Endothelial cell of hepatic sinusoid (primary cell): ENCODE data around the gene SURF1.
"Not testable (repeated sequence)": the region's sequence is repeated elsewhere in the genome, so short reads cannot be mapped to it uniquely, and the experiment has no call there.

ENCODE experiments used
- in situ Hi-C: cut with HindIII; loops from 2 replicates; pipeline ENCODE4 v1.10.0; 2017; ENCODE audit warnings: low sequenced_read_pairs

SURF1 gene

DNA sequence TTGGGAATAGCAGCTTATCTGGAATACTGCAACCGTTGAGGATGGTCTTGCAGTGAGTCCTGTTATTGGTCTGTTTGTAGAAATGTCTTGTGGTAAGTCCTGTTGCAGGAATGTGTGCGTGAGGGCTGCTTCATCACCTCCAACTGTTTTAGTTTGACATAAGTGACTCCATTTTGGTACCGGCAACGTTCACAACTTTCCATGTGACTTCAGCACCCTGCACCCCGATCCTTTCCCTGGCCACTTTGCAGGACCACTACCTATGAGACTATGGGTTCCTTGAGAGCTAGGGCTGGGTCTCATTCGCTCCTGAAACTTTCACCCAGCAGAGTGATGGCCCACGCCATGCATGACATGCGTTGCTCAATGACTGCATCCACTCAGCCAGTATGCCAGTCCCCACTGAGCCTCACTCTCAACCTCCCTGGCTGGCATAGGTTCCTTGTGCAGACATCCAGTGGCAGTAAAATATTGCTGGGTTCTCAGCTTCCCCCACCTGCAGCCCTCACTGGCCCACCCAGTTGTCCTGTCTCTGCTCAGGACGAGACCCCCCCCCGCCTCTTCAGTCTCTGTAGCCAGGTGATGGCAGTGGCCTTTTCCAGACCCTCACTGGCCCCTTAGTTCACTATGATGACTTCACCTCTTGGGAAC lies 28.3 kb downstream of the SURF1 start:
- in situ Hi-C loops, result no loop called here

DNA sequence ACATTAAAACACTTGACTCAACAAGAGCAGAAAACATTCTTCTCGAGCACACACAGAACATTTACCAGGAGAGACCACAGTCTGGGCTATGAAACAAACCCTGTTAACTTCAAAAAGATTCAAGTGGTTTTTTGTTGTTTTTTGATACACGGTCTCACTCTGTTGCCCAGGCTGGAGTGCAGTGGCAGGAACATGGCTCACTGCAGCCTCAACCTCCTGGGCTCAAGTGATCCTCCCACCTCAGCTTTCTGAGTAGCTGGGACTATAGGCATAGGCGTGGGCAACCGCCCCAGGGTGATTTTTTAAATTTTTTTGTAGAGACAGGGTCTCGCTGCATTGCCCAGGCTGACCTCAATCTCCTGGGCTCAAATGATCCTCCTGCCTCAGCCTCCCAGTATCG lies 29.3 kb downstream of the SURF1 start:
- in situ Hi-C loops, result not testable (repeated sequence)

DNA sequence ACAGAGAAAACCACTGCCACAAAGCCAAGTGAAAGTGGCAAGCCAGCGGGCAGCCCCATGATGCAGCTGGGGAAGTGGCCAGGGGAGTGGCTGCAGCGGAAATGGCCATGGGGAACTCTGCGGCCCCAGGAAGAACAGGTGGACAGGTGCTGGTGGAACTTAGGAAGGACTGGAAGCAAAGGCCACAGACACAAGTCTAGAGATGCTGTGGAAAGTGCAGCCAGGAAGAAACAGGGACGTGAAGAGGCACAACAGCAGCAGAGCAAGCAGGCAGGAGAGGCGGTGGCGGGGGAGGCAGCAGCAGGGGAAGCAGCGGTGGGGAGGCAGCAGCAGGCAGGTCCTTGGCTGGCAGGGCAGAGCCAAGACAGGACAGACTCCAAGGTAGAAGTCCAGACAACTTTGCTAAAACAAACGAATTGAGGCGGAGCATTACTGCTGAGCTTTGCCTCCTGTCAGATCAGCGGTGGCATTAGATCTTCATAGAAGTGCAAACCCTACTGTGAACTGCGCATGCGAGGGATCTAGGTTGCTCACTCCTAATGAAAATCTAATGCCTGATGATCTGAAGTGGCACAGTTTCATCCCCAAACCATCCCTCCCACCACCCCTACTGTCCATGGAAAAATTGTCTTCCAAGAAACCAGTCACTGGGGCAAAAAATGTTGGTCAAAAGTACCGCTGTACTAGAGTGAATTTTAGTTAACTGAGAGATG lies 32.1 kb downstream of the SURF1 start:
- in situ Hi-C loops, result no loop called here

DNA sequence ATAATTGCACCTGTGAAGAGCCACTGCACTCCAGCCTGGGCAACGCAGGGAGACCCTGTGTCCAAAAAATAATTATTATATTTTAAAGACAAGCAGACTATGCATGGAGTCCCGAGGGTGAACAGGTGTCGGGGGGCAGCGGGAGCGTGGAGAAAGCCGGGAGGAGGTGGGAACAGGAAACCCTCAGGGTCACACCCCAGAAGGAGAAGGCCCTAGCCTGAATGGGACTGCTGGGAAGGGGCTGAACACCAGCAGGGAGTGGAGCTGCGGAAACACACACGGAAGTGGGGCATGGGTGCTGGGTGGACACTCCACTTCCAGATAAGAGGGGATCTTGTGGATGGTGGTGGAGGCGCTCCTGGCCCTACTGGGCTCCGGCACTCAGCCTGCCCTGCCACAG lies 33.1 kb downstream of the SURF1 start:
- in situ Hi-C loops, result no loop called here

DNA sequence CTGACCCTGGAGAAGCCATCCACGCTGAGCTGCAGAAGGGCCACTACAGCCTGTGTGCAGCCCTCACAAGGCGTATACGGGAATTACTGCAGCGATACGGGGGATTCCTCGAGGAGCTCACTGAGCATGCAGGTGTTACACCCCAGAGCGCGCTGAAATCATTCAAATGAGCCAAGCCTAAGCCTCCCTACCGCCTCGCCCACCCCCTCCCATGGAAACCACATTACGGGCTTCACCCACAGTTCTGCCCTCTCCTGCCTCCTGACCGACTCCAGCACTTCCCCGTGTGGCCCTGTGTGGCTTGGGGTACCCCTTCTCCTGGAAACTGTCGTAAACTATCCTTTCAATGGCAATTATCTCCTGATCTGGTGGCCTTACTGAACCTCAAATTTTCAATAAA lies 33.6 kb downstream of the SURF1 start:
- in situ Hi-C loops, result no loop called here

DNA sequence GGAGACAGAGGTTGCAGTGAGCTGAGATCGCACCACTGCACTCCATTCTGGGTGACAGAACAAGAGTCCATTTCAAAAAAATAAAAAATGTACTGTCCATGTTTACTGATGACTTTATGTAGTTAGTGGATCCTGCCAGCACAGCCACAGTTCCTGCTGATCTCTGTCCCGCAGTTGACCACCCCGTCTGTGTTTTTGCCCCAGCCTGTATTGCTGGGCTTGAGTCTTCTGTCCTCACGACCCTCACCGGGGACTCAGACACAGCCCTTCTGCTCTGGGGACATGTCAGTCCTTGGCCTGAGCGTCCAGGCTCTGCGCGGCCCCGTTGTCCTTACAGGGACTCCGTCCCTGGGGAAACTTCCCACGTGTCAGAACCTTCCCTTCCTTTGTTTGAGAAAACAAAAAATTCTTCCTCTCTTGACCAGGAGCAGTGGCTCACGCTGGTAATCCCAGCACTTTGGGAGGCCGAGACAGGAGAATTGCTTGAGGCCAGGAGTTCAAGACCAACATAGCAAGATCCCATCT lies 34.8 kb downstream of the SURF1 start:
- in situ Hi-C loops, result no loop called here

DNA sequence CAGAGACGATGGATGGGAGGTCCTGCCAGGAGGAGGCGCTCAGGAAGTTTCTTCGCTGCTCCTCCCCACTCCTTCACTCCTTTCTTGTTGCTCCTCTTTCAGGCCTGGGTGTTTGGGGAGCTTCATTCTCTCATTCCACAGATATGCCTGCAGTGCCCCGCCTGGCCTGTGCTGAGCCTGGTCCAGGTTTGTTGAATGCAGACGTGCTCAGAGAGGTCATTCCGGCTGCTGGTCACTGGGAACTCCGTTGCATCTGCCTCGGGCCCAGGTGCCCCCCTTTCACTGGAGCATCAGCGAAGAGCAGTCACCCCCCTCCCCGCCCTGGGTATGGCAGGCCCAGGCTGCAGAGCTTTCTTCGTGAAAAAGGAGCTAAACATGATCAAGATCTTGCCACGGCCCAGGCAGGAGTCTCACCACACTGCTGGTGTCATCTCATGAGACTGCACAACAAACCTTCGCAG lies 35.8 kb downstream of the SURF1 start:
- in situ Hi-C loops, result no loop called here

DNA sequence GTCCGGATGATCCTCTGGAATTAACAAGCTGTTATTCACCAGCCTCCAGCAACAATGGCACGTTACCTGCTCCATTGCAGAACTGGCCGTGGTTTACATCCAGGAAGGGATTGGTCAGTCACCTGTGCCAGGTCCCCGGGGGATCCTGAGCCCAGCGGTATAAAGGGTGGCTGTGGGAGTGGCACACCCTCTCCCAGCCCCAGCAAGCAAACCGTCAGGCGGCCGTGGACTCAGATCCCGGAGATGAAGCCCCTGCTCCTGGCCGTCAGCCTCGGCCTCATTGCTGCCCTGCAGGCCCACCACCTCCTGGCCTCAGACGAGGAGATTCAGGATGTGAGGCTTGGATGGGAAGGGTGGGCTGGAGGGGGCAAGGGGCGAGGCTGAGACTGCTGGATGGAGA lies 38.7 kb downstream of the SURF1 start:
- in situ Hi-C loops, result not testable (repeated sequence)

DNA sequence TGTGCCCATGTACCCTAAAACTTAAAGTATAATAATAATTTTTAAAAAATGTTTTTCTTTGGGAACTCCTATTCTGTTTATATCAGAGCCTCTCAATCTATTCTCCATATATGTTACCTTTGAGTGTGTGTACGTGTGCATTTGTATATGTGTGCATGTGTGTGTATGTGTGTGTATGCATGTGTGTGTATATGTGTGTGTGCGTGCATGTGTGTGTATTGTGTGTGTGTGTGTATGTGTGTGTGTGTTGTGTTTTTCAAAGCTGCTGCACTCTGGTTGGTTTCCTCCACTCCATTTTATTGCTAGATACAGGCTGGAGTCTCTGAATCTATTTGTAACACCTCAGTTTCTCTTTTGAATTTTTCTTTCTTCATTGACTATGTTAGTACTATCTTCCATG lies 40.3 kb downstream of the SURF1 start:
- in situ Hi-C loops, result no loop called here

DNA sequence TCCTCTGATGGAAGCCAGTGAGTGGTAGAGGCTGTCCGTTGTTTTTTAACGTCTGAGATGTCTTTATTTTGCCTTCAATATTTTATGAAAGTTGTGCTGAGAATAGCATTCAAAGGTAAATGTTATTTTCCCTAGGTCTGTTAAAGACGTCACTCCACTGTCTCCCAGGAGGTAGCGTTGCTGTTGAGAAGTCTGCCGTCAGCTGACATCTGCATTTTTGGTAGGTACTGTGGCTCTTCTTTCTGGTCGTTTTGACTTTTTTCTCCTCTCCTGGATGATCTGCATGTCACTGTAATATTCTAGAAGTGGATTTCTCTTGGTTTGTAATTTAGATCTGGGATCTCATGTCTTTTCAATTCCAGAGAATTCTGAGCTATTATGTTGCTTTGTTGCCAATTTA lies 46.7 kb downstream of the SURF1 start:
- in situ Hi-C loops, result no loop called here

DNA sequence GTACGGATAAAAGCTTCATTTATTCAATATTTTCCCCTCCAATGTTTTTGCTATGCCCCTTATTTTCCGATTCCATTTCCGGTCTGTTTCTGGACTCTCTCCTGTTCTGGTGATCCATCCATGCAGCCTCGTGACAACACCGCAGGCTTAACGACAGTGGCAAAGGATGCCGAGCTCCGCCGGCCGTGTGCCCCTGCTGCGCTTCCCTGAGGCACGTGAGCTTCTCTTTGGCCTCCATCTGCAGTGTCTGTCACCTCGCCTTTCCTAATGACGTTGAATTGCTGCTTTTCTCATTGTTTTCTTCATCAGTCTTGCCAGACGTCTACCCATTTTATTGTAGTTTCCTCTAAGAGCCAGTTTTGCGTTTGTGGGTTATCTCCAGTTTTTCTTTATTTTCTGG lies 49.0 kb downstream of the SURF1 start:
- in situ Hi-C loops, result no loop called here

DNA sequence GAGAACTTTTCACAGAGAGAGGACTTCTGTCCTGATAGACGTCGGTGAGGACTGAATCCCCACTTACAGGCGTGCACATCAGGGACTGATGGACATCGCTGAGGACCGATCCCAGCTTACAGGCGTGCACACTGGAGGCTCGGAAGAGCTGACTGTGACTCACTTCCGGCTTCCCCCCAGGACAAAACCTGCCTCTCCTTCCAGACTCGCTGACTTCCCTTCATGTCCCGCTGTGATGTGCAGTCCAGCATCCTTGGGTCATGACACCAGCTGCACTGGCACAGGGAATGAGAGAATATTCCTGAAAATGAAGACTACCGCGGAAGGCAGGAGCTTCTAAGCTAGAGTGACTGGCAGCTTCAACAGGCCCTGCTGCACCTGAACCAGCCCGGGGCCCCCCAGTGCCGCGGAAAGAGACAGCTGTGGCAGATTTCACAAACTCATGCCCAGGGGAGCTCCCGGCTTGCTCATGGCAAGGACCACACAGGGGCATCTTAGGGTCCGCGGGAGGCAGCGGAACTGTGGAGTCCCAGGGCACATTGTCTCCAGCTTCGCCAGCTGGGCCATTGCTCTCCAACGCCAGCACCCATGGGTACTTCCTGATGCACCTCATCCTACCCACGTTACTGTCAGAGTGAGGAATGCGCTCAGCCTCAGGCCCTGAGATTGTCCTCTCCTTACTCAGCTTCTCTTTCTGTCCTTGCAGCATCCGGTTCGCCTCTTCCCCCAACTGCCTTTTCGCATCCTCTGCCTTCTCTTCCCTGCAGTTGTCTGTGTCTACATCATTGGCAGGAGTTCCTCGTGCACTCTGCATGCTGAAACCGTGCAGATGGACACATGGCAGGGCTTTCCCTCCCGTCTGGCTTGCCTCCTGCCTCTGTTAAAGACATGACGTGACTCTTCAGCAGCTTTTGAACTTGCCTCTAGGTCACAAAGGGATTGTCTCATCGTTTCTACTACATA lies 49.8 kb downstream of the SURF1 start:
- in situ Hi-C loops, result no loop called here

DNA sequence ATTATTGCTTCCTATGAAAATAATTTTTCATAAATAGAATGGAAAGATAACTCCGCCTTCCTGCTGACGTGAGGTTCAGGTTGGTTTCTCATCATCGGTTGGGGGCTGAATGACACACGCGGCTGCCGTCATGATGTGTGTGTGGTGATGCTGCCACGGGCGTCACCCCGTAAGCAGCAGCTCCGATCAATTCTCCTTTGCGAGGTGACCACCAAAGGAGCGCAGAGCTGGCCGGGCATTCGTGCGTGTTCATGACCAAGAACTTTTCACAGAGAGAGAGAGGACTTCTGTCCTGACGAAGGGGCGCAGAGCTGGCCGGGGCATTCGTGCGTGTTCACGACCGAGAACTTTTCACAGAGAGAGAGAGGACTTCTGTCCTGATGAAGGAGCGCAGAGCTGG lies 50.6 kb downstream of the SURF1 start:
- in situ Hi-C loops, result no loop called here

DNA sequence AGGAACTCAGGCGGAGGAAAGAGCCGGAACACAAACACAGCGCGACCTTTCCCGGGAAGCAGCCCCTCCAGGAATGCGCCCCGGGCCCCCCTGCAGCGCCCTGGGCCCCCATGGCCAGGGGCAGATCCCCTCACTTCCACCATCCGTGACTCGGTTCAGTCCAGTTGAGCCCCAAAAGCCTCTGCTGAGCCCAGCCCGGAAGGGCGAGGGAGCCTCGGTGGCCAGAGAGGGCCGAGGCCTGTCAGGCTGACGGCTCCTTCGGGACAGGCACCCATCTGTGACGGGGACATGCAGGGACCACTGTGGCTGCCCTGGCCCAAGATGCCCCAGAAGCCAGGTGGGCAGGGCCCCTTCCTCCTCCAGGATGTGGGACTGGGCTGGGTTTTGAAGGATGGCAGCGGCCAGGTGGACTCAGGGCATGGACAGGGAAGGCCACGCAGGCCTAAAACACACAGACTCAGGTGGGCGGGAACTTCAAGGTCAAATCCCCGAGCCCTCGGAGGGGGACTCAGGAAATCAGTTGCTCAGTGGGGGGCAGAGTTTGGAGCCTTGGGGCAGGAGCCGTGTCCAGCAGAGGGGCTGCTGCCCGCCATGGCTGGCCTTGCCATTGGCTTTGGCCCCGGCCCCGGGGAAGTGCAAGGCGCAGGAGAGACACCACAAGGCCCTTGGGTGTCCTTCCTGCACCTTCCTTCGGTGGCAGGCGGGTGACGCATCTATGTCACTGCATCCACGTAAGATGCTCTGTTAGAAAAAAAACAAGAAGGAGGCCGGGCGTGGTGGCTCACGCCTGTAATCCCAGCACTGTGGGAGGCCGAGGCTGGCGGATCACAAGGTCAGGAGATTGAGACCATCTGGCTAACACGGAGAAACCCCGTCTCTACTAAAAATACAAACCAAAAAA lies 51.6 kb downstream of the SURF1 start:
- in situ Hi-C loops, result no loop called here

DNA sequence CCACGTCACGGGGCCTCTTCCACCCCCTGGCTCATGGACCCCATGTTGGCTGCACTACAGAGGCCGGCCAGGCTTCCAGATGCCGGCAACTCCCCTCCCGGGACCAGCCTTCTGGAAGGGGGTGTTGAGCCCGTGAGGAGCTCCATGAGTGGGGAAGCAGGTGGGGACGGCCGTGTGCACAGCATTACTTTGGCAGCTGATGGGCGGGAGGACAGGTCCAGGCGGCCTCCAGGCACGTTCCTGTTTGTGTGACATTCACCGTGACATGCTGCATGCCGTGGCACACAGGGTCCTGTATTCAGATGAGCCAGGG lies 52.2 kb downstream of the SURF1 start:
- in situ Hi-C loops, result no loop called here

DNA sequence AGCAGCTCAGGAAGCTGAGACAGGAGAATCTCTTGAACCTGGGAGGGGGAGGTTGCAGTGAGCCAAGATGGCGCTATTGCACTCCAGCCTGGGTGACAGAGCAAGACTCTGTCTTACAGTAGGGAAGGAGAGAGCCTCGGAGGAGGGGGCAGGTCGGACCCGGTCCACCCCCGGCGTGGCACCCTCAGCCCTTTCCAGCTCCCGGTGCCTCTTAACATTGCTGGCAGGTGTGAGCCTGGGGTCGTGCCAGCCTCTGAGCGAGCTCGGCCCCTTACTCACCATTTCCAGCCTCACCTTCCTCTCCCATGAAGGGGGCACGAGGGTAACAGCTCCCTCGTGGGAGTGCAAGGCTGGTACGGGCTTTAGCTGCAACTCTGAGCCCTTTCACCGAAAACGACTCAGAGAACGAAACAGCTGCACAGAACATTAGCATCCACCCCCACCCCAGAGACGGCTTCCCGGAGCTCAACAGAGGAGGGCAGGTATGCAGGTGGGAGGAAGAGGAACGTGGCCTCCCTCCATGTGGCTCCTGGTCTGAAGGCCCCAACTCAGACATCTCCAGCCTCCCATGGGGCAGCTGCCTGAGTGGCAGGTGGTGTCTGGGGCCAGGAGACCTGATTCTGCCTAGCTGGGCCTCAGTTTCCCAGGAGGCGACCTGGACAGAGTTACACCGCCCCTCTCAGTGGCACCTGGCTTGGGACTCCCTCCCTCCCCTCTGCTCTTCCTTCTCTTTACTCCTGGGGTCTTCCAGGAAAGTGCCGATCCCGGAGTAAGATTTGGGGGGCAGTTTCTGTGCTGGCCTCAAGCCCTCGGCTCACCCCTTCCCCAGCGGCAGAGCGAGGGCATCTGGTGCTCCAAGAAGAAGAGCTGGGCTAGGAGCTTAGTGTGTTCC lies 52.8 kb downstream of the SURF1 start:
- in situ Hi-C loops, result no loop called here
